ENCODE data around the gene DEPDC5.

The DEPDC5 gene

DNA sequence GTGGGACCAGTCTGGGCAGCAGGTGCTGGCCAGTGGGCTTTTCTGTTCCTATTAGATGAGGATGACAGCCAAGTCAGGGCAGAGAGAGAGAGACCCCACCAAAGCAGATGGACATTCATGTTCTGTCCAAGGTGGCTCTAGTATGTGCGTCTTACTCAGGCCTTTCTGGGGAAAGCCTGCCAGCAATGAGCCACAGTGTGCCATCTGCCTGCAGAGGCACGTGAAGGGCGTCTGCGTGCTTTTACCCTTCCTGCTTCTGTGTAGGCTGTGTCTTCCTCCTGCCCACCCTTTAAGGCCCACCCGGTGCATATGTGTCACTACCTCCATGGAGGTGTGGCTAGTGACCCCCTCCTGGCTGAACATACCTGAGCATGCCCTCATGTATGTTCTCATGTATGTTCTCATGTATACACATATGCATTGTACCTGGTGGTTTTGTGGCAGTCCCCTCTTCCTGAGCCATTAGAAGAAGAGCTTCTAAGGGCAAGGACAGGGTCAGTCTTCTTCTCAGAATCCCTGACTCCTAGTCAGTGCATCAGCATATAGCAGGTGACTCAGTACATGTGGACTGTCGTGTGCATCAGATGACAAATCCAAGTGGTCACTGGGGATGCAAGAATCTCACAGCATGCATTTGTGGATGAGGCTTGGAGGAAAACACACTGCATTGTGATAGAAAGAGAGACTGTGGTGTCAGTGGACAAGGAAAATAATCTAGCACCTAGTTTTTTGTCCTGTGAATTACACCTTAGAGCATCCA, 100.1 kb downstream of the DEPDC5 start:
- DNase-seq = no peak

DNA sequence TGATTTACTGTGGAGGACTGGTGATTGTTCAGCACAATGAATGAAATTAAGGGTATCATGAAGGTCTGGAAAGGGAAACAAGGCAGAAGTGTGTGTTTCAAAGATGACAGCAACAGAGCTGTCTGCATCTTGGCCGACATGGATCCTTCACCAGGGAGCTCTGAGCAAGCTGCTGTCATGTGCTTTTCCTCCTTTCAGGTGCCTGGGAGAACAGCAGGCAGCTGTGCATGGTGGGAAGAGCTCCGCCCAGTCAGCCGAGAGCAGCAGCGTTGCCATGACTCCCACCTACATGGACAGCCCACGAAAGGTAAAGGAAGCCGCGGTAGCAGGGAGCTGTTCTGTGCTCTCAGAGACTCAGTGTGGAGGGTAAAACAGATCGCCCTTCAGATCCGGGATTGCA, 103.4 kb downstream of the DEPDC5 start:
- no peak for DNase-seq

DNA sequence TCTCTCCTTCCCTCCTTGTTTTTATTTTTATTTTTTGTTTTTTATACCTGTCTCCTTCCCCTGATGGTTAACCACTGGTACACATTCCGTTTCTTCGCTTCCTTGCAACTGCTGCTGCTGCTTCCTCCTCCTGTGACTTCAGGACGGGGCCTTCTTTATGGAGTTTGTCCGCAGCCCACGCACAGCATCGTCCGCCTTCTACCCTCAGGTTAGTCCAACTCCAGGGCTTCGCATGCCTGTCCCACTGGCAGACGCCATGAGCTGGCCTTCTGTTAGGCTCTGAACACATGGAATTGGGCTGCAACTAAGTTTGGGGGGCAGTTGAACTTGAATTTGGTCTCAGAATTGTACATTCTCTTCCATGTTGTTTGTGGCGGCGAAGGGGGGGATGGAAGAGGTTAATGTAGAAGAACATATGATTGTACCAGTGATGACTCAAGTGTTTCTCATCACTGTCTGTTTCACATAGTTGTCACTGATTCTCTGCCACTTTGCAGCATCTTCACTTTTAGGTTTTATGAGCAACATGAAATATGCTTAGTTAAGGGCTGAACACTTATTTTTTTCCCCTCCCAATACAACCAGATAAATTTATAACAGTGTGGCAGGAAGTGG, 107.5 kb downstream of the DEPDC5 start:
- no peak for DNase-seq

DNA sequence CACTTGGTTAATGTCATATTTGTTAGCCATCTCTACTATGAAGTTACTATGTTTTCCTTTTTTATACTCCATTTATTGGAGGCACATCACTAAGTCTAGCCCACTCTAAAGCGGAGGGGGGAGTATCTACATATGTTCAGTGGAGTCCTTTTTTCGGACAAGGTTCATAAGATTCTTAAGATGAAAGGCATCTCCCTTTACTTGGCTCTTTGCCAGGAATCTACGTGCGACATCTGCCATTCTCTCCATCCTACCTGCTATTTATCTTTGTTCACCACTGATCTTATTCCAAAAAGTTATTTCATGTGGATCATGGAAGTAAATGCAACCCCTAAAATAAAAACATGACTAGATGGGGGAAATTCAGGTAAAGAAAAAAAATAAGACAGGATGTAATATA, 113.1 kb downstream of the DEPDC5 start:
- DNase-seq = no peak

DNA sequence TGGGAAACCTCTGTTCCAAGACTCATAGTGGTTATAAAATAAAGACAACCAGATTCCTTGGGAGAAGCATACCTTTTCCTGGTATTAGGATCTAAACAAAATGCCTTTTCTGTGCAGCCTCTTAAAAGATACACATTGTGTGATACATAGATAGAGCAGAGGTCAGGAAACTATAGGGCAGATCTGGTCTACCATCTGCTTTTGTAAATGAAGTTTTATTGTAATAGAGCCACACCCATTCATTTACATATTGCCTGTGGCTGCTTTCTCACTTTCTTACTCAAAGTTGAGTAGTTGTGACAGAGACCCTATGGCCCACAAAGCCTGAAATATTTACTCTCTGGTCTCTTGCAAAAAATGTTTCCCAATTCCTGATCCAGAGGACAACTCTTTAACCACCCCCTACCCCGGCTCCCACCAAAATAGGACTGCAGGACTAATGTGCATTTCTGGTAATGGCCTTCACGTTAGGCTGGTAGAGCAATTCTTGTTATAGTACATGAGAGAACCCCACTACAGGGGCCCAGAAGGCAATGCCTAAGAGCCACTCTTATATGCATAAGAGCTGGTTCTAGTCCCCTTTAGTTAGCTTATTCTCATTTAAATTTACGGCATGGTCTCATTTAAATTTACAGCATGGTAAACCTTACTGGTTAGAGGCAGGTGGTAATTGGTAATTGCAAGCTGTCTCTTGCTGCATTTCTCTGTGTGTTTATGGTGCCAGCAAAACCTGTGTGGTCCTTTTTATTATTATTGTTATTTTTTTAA, 113.8 kb downstream of the DEPDC5 start:
- DNase-seq = no peak

DNA sequence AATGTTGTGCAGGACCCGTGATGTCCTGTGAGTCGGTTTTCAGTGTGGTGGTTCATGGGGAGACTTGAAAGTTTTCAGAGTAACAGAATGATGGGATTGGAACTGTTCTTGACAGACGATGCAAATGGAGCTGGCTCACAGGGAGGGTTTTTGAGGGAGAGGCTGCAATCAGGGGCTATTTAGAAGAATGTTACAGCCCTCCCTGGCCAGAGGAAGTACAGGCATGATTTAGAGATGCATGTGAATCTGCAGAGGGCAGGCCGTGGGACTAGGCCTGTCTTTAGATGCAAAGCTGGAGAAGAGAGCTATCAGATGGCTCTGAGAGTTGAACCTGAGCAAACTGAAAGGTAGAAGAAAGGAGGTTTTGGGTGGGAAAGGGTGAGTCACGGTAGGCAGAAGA, 115.9 kb downstream of the DEPDC5 start:
- no peak for DNase-seq

DNA sequence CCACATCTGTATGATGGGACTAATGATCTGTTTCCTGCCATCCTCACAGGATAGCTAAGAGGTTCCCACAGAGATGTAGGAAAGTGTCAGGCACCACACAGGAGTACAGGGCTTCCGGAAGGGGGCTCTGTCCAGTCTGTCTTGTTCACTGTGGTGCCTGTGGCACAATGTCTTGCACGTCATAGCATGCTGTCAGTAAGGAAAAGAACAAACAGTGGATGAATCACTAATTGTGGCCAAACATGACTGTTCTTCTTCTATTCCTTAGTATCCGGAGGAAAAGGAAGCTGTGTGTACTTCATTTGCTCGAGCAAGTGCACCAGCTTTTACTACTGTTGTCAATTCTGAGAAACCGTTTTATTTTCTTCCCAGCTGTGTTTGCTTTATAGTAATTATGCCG, 117.1 kb downstream of the DEPDC5 start:
- no peak for DNase-seq

DNA sequence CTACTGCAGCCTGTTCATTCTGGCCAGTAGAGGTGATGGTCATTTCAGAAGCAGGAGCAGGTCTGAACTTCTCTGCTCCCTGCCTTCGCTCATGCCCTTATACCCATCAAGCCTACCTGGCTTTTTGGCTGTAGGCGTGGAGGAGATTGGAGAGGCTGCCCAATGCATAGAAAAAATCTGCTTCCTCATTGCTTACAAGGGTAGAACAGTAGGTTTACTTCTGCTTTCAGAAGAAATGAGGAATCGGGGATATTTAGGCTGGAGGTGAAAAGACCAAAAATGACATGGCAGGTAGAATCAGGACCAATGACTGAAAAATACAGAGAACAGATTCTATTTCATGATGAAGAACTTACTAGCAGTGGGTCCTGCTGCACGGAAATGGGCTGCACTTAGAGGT, 117.7 kb downstream of the DEPDC5 start:
- DNase-seq = no peak

DNA sequence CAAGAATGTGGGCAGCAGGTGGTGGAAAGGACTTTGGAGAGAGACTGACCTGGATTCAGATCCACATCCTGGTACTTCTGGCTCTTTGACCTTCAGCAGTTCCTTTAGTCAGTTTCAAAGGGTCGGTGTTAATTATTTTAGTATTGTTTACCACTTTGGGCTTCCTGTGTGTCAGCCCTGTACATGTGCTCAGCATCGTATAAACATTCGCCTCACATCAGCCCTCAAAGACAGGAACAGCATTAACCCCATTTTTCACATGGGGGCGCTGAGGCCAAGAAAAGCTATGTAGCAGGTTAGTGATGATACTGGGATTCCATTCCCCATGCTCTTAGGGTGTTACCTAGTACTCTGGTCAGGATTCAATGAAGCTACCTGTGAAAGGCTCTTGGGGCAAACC, 118.4 kb downstream of the DEPDC5 start:
- DNase-seq = no peak

DNA sequence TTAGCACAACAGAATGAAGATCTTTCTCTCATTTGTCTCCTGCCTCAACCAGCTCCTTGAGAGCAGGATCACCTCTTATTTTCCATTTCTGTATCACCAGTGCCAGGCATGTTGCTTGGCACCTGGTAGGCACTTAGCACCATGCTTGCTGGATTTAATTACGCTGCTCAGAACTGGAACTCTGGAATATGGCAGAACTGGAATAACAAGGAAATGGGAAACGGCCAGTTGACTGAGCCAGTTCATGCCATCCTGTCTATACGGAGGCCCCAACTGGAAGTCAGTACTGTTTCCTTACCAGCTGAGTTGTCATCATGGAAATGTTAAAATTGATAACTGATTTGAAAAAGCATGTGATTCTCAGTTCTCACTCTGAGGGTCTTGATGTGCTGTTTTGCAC, 121.0 kb downstream of the DEPDC5 start:
- no peak for DNase-seq

DNA sequence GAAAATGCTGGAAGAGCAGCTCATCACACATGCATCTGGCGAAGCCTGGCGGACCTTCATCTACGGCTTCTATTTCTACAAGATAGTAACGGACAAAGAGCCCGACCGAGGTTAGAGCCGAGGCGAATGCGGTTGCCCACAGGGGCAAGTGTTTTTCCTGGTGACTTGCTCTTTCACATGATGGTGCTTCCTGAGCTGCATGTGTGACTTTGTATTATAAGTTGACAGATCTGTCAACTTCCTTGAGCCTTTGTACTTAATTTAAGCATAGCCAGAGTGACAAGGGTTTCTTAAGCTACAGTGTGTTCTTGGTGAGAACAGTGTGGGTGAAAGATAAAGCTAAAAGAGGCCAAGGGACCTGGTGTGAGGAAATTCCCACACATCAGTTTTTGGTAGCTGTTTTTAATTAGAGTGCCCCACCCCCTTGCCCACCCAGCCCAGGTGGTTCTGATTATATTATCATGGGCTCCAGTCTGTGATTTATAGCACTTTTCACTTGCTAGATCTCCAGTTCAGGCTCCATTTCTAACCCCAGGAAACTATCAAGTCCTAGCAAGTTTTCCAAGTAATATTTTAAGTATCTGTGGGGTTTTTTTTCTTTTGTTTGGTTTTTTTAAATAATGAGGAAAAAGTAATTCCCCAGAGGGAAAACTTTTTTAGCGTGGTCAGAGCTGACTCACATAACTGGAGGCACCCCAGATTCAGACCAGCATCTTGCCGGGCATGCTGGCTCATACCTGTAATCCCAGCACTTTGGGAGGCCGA, 122.5 kb downstream of the DEPDC5 start:
- no peak for DNase-seq

DNA sequence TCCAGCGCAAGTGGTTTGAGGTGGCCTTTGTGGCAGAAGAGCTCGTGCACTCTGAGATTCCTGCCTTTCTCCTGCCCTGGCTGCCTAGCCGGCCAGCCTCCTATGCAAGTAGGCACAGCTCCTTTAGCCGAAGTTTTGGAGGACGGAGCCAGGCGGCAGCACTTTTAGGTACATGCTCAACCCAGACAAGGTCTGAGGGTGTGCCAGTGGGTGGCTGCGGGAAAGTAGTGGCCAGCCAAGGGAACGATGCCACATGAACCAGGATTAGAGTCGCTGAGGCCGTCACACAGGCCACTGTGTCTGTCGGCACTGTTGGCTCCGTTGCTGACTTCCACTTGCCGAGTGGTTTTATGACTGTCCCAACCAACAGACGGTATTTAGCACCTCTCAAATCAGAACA, 125.8 kb downstream of the DEPDC5 start:
- no peak for DNase-seq

DNA sequence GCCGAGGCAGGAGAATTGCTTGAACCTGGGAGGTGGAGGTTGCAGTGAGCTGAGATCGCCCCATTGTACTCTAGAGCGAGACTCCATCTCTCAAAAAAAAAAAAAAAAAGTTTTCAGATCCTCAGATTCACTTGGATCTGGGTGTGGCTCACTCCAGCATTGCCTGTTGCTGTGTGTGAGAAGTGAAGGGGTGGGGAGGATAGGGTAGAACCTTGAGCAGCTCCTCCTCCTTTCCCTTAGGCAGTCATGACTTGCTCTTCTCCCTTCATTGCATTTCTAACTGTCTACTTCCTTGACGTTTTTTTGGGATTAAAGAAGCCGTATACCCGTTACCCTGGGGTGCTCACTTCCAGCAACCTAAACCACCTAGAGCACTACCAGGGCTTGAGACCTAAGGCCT, 127.4 kb downstream of the DEPDC5 start:
- DNase-seq = no peak

DNA sequence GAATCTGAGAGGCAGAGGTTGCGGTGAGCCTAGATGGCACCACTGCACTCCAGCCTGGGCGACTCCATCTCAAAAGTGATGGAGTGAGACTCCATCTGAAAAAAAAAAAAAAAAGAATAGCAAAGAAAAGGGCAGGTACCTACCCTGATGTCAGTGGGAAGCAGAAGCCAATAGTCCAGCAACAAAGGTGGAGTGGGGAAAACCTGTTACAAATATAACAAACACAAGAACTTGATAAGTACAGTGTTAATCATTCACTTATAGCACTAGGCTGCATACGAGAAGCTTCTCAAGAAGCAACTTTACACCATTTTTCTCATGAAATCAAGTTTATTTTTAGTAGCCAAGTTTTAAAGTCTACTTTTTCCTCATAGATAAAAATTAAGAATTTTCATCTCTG, 128.0 kb downstream of the DEPDC5 start:
- DNase-seq = no peak

DNA sequence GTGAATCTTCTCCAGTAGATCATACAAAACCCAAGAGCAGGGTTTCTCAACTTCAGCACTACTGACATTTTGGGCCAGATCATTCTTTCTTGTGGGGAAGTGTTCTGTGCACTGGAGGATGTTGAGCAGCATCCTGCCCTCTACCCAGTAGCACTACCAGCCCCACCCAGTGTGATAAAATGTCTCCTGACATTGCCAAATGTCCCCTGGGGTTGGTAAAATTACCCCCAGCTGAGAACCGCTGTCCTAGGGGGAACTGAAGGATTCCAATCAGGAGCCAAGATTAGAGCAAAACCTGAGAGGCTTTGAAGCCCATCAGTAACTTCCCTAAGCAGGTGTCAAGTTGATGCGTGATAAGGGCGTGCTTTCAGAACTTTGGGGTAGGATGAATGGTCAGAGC, 129.2 kb downstream of the DEPDC5 start:
- DNase-seq = no peak

DNA sequence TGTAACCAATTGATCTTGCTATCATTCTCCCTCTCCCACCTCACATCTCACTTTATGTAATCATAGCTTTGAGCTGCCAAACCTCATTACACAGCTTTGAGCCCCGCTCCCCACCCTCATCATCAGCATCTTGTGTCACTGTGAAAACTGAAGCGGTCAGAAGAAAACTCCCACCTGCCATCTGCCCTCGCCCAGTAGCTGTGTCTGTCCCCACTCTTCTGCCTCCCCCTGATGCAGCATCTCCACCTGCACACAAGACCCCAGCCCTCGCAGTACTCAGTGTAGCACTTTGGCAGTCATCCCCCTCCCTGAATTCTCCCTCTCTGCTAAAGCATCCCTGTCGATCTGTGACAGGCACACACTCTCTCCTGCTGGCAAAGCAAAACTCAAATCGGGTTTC, 130.2 kb downstream of the DEPDC5 start:
- DNase-seq = no peak

DNA sequence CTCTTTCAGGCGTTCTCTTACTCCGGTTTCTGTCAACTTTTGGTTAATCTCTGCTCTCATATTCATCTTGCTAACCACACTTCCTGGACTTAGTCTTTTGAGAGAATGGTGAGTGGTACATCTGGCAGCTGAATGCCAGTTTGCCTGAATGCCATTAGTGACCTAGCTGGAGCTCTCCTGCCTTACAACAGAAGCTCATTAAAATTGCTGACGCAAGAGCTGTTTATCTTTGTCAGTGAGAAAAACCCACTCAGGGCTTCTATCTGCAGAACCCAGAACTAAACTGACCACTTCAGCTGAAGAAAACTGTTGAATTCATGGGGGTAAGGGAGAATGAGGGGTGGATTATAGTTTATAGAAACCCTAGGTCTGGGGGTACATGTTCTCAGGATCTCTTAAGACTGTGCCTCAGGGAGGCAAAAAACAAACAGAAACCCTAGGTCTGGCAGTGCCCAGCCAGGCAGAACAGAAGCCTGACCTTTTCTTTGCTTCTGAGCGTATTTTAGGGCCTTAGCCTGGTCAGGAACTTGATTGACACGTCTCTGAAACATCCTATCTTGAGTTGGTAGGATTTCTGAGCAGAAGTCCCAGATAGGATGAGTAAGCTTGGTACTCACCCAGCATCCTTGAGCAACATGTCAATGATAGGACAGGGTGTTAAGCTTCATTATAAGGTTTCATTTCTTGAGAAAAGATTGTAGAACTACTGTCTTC, 137.7 kb downstream of the DEPDC5 start:
- DNase-seq = no peak

DNA sequence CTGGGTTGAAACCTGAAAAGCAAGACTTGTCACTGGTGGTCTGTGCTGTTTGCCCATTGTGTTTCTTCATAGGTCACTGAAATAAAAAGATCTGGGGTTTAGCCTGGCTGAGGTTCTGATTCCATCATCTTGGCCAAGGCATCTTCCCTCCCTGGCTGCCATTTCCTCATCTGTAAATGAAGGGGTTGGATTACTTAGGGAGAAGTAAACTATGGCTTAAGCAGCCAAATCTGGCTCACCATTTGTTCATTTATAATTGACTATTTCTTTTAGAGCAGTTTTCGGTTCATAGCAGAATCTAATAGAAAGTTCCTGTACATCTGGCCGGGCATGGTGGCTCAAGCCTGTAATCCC, 138.2 kb downstream of the DEPDC5 start:
- no peak for DNase-seq

DNA sequence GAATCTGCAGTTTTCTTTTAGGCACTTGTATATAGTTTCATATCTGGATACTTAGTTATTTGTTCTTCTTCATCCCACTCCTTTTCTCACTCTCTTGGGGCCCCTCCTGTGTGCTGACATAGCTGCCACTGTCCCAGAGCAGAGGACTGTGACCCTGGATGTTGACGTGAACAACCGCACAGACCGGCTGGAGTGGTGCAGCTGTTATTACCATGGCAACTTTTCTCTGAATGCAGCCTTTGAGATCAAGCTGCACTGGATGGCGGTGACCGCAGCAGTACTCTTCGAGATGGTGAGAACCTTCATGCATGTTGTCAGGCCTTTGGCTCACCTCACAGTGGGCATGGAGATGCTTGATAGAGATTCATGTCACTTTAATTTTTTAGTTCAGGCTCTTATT, 139.6 kb downstream of the DEPDC5 start:
- DNase-seq = no peak

DNA sequence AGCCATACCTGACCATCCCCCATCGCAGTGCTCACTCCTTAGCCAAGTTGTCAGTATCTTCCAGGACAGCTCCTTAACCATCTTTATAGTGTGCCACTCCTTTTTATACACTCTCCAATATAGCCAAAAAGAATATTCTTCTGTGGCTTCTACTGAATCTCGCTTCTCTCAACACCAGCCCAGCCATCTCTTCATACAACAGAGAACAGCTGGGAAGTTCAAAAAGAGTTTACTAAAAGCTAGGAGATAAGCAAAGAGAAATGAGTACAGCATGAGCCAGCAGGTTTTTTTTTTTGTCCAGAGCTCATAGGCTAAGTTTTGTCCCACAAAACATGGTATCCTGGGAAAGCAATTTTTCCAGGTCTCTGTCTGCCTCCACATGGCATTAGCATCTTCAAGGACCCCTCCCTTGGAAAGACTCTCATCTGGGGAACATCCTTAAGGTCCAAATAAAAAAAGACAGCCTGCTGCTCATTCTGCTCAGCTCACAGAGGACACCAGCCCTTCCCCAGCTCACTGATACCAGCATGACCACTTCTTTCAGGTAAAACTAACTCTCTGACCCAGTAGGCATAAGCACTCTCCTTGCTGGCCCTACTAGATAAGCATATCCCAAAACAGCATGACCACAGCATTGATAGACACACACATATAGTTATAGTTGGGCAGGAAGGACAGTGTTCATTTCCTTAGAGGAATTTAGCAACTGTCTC, 141.7 kb downstream of the DEPDC5 start:
- DNase-seq = no peak

DNA sequence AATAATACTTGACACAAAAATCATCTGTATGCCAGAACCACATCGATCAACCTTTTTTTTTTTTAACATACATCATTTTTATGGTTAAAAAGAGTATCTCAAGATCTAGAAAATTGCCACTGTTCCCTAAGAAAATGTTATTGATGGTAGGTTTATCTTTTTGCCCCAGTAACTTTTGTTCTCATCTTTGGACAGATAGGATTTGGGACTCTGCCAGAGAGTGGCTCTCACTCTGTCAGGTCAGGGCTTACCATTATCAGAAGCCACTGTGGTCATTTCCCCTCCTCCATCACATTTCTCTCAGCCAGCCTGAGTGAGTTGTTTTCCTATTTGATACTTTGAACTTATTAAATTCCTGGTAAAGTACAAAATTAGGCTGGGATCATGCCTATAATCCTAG, 142.7 kb downstream of the DEPDC5 start:
- no peak for DNase-seq

Measured in NCI-H1436 treated with DMSO at 0.1 percent for 48 hours (cell line).